ENCODE data around the gene CENPT. TPM values are rescaled to one million over a fixed set of nuclear protein-coding genes. Genes with fewer than 3 reads are reported as not detected.
"Not testable (repeated sequence)": the region's sequence is repeated elsewhere in the genome, so short reads cannot be mapped to it uniquely, and the experiment has no call there.

Gene CENPT
- total RNA-seq, 1 donor from 2014 or later, result 45.1 TPM

DNA sequence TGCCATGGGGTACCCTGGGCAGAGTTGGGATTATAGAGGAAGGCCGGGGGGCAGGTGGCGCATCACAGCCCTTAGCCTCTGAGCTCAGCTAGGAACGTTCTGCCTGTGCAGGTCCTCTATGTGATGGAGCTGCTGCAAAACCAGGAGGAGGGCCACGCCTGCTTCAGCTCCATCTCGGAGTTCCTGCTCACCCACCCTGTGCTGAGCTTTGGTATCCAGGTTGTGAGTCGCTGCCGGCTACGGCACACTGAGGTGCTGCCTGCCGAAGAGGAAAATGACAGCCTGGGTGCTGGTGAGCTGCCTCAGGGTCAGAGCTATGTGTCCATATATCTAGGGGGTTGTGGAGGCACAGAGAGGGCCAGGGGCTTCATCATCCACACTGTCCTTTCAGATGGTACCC lies 31.4 kb upstream of the CENPT start:
- ATAC-seq (no peak), DNase-seq (ENCODE audit: low spot score) (no peak)
- intact Hi-C loops (cut with DNase I), result no loop called here

DNA sequence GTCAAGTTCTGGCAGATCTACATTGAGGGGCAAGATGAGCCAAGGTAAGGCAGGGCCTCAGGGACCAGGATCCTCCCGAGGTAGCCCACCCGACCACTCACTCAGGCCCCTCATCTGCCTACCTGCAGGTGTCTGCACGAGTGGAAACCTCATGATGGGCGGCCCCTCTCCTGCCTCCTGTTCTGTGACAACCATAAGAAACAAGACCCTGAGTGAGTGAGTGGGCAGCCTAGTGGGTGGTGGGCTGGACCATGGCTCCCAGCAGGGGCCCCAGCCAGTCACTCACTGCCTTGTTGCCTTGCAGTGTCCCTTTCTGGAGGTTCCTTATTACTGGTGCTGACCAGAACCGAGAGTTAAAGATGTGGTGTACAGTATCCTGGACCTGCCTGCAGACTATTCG lies 30.7 kb upstream of the CENPT start:
- ATAC-seq, result no peak
- intact Hi-C loops (cut with DNase I), result no loop called here

DNA sequence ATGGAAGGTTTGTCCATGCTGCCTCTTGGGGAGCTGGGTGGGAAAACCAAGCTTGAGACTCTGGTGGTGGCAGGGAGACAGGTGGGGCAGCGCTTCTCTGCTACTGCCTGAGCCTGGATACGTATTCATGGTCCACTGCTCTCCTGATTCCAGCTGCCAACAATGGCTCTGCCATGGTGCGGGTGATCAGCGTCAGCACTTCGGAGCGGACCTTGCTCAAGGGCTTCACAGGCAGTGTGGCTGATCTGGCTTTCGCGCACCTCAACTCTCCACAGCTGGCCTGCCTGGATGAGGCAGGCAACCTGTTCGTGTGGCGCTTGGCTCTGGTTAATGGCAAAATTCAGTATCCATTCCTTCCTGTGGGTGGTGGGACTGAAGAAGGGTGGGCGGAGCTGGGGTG lies 29.6 kb upstream of the CENPT start:
- no peak for ATAC-seq
- DNase-seq (ENCODE audit: low spot score), result no peak
- intact Hi-C loops (cut with DNase I), result no loop called here

More for the DNA sequence above, 30.7 kb upstream of the CENPT start:
- no peak for DNase-seq (ENCODE audit: low spot score)

DNA sequence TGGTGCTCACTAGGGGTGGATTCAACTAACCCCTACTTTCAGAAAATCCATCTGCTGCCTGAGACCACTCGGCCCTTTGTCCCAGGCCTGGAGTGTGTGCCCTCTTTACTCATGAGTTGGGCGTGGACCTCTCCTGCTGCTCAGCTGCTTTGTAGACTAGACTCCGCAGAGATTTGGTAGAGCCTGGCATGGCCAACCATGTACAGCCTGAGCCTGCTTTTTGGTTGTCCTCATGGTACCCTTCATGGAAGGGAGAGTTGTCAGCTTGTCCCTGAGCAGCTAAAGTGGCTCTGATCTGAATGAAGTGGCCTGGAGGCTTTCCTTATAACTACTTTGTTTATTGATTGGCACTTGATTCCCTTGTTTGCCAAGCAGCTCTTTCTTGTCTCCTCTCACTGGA lies 26.9 kb upstream of the CENPT start:
- intact Hi-C loops (cut with DNase I), result no loop called here
- DNase-seq (ENCODE audit: low spot score) (no peak), ATAC-seq (no peak)

DNA sequence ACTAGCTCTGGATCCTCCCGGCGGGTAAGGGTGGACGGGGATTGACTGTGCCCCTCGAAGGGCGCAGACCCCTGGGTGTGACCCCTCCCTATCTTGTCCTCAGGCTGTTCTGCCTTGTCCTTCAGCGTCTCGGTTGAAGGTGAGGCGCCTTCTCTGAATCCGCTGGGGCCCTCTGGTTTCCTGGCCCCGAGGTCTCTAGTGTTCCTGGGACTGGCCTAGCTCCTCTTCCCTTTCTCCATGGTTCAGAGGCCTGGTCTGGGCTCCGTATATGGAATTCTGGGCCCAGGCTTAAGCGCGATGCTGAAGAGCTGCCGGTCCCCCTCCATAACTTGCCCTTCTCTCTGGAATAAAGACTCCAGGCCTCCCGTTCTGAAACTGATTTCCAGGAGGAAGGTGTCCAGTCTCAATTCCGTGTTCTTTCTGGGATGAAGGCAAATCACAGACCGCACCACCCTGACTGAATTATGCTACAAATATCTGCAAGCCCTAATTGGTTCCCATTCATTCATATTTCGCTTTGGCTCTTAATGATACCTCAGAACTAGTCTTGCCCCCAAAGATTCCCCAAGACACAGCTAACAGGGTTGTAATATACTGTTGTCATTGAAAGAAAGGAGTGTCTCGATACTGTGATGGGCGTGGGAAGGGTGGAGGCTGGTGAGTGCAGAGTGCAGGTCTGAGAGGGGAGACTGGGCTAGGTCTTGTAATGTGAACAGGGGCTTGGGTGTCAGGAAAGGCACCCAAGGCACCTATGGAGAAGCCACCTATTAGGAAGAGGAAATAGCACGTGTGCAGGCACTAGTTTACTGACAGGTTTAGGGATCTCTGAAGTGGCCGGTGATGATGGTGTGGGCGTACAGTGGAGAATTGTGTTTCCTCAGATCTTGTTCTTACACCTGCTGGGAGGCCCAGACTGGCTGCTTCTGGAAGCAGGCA lies 26.2 kb upstream of the CENPT start:
- DNase-seq (ENCODE audit: low spot score) (no peak), ATAC-seq (peak; percentile 6)
- intact Hi-C loops (cut with DNase I), result no loop called here

DNA sequence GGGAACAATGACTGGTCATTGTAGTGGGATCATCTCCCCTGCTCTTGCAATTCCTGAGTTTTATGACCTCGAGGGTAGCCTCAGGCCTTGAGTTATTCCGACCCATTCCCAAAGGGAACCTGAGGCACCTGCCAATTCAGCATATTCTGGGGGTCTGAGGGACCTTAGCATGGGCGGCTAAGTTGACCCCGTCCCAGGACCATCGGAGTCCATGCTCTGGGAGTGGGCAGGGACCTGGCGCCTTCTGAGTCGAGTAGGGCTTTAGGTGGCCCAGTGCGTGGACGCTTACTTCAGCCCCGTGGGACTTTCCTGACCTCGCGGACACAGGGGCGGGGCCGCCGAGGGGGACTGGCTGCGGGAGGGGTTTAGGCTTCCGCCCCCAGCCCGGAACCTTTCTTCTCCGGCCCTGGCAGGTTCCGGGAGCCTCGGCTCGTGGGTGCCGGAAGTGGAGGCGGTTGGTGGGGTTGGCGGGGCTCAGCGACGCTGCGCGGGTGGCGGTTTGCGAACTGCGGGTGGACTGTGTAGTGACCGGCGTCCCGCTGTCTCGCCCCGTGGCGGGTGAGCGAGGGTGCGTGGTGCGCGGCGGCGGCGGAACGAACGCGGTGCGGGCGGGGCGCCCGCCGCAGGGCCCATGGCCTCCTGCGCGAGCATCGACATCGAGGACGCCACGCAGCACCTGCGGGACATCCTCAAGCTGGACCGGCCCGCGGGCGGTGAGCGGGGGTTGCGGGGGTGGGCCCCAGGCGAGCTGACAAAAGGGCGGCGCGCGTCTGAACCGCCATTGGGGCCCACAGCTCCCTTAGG lies 25.3 kb upstream of the CENPT start, which contains the start of gene EDC4:
EDC4 (plus strand) TSS at position 422 of the 804 bp plus-strand sequence; CDS start at position 632, 210 bp downstream.
- intact Hi-C loops (cut with DNase I), result no loop called here
- ATAC-seq, result peak; percentile 89
- DNase-seq (ENCODE audit: low spot score), result peak; percentile 88

DNA sequence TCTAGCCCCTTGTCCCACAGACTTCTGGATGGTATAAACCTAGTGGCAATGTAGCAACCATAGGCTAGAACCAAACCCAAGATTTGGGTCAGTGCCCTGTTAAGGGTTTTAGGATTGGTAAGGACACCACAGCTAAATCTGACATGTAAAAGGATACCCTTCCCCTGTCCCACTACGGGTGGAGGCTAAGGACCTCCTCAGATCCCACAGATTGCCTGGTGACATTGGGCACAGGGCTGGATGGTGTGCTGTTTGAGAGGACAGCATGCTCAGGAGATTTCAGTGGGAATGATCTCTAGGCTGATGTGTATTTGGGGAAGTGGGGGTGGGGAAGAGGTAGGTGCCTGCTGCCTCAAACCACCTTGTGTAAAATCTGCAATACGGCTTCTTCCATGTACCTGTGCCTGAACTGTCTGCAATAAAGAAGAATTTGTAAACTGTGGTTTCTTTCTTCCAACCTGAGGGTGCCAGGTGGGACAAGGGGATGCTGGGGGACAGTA lies 24.7 kb upstream of the CENPT start:
- no peak for DNase-seq (ENCODE audit: low spot score)
- intact Hi-C loops (cut with DNase I), result no loop called here
- ATAC-seq, result peak; percentile 5

DNA sequence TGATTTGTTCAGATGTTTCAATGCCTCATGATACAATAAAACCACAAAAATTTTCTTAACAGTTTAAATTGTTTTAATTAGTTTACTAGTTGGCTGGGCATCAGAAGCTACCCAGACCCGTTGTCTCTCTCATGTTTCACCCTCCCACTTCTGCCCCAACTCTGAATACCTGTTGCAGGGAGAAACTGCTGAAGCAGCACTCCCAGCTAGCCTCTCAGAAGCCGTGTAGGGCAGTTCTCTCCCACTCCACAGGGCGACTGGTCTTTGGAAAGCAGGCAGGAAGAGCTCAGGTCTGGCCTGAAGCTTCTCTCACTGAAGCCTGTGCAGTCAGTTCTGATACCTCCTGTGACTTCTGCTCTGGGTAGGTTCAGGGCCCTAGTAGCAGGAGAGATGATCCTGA lies 23.8 kb upstream of the CENPT start:
- intact Hi-C loops (cut with DNase I), result no loop called here
- no peak for ATAC-seq
- DNase-seq (ENCODE audit: low spot score), result no peak

DNA sequence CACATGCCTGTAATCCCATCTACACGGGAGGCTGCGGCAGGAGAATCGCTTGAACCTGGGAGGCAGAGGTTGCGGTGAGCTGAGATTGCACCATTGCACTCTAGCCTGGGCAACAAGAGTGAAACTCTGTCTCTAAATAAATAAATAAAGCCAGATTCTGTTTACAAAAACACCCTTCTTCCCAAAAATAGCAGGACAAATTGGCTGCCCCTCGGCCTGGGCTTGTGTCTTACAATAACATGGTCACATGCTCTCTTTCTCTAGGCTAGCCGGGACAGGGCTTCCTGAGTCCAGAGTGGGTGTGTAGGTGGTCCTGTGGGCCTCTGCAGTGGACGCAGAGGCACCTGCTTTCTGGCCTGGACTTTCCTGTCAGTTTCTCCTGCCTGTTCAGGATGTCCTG lies 22.2 kb upstream of the CENPT start:
- intact Hi-C loops (cut with DNase I), result no loop called here
- no peak for ATAC-seq
- DNase-seq (ENCODE audit: low spot score), result no peak

DNA sequence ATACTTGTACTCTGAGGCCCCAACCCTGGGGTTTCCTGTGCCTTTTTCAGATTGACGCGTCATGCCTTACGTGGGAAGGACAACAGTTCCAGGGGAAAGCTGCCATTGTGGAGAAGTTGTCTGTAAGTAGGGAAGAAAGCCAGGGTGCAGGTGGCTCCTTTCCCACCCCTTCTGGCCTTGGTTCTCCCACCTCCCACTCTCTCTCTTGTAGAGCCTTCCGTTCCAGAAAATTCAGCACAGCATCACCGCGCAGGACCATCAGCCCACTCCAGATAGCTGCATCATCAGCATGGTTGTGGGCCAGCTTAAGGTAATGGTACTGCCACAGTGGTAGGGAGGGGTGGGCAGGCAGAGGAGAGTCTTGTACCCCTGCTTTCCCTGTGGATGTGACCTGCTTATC lies 20.8 kb upstream of the CENPT start:
- intact Hi-C loops (cut with DNase I), result no loop called here
- DNase-seq (ENCODE audit: low spot score) (no peak), ATAC-seq (no peak)

DNA sequence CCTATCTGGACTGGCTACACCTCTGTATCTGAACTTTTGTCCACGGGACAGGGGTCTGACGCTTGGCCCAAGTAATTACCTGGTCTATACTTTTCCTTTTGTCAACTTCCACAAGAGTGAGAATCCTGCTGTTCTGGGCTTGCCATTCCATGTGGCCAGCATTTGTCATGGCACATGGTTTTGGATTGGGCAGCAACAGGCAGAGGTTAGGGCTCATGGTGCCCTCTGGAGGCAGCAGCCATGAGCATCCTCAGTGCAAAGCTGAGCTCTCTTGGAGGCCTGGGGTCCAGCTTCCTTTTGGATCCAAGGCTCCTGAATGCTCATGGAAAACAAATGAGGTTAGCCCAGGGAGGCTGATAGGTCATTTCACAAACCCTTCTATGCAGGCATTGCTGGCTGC lies 17.8 kb upstream of the CENPT start:
- intact Hi-C loops (cut with DNase I), result no loop called here
- ATAC-seq, result peak; percentile 7

DNA sequence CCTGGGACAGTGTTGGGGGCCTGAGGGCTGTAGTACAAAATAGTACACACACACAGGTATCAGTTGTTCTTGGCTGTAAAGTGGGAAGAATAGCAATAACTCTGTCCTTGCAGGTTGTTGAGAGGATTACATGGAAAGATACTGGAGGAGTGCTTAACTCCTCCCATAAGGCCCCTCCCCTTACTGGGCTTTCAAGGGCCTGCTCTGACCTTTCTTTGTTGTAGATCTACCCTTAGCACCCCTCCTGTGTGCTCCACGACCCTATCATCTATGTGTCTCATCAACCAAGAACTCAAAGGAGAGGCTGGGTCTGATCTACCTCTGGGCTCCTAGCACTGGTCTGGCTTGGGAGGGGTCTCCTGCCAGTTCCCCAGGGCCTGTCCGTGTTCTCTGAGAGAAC lies 17.1 kb upstream of the CENPT start:
- DNase-seq (ENCODE audit: low spot score), result no peak
- ATAC-seq, result no peak
- intact Hi-C loops (cut with DNase I), result no loop called here

More for the DNA sequence above, 17.8 kb upstream of the CENPT start:
- no peak for DNase-seq (ENCODE audit: low spot score)

DNA sequence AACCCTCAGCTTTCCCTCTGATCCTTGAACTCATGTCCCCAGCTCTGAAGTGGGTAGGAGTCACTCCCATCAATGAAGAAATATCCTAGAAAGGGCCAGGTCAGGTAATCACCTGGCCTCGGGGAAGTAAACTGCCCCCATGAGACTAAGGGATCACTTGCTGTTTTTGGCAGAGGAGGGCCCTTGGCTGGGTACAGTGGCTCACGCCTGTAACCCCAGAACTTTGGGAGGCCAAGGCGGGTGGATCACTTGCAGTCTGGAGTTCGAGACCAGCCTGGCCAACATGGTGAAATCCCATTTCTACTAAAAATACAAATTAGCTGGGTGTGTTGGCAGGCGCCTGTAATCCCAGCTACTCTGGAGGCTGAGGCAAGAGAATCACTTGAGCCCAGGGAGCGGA lies 16.6 kb upstream of the CENPT start:
- ATAC-seq; intact Hi-C loops (cut with DNase I); DNase-seq (ENCODE audit: low spot score): not testable (repeated sequence)

DNA sequence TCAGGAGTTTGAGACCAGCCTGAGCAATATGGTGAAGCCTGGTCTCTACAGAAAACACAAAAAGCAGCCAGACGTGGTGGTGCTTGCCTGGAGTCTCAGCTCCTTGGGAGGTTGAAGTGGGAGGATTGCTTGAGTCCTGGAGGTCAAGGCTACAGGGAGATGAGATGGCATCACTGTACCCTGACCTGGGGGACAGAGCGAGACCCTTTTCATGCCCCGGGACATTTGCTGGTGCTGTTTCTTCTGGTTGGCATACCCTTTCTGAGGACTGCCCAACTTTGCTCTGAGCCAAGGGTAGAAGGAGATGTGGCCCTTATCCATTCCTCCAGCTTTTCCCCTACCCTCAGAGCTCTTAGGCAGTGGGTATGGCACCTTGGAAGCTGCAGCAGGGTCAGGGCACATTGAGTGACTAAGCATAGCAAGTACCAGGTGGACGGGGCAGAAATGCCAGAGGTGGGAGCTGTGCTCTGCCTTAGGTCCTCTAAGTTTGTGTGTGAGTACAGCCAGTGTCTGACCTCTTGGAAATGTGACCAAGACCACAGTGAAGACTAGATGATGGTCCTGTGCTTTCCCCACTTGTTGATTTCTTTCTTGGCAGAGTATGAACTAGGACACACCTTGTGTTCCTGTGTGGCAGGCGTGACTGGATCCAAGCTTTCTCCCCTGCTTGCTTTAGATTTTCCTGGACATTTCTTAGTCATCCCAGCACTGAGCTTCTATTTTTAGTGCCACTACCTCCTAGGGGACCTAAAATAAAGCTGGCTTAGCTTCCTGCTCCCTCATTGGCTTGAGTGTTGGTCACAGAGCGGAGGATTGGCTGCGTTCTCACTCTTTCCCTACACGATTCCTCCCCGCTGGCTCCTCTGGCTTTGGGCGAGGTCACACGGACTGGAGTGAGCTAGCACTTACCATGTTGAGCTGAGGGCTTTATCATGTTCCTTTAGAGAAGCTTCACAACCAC lies 15.4 kb upstream of the CENPT start:
- DNase-seq (ENCODE audit: low spot score) (no peak), ATAC-seq (peak; percentile 88)
- intact Hi-C loops (cut with DNase I), result no loop called here

DNA sequence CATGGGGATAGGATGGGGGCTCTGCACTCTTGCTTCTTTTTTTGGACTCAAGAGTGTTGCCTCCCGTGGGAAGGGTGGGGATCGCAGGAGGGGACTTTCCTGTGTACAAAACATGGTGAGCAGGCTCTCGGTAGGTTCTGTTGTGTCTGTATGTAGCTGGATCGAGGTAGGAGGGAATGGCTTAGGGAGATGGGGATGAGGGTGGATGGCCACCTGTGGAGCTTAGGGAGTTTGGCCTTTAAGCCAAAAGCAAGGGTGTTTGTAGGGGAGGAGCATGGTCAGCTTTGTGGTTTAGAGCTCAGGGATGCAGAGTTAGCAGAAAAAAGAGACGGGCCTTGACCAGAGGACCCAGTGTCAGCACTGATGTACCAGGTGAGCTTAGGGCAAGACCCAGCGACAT lies 14.4 kb upstream of the CENPT start:
- intact Hi-C loops (cut with DNase I), result no loop called here
- ATAC-seq (no peak), DNase-seq (ENCODE audit: low spot score) (no peak)

DNA sequence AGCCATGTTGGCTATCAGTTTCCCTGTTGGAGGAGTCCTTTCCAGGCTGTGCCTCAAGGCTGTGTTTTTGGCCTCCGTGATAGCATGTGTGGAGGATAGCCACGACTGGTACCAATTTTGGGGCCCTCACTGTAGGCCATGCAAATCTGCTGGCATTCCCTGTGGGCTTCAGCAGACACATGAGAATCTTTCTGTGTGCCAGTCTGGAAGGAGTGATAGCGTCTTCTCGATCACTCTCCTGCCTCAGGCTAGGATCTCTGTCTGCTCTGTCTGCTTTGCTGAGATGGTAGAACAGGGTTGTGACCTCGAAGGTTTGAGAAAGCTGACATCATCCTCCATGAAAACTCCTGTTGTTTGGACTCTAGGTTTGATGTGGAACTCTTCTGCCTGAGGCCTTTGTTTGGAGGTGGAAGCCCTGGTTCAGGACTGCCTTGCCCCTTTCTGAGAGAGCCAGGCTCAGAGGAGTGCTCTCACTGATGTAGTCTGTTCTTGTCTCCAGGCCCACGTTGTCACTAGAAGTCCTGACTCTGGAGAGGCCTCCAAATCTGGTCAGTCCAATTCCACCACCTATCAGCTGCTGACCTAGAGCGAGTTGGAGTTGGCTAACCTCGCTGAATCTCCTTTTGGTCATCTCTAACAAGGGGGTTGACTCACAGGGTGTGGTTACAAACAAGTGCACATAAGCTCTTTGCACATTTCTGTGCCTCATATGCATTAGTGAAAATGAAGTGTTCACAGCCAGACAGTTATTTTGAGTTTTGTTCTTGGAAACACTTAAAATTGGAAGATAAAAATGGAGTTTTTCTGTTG lies 13.3 kb upstream of the CENPT start:
- ATAC-seq, result no peak
- intact Hi-C loops (cut with DNase I), result no loop called here
- no peak for DNase-seq (ENCODE audit: low spot score)

DNA sequence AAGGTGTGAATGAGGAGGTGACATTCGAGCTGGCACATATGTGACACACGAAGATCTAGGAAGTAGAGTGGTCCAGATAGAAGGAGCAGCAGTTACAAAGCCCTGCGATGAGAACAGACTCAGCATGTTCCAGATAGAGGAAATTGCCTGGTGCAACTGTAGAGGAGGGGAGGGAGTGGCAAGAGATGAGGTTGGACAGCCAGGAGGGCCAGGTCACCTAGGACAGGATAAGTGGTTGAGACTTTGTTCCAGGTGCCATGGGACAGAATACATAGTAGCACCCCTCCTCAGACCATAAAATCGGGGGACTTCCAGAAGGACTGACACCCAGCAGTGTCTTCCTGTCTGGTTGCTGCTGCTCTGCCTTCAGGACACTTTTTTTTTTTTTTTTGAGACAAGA lies 11.0 kb upstream of the CENPT start:
- intact Hi-C loops (cut with DNase I), result no loop called here
- DNase-seq (ENCODE audit: low spot score) (no peak), ATAC-seq (no peak)
